Articular chondrocyte of knee joint (primary cell): Measurements from ENCODE around the gene GCNT3. TPM values are rescaled to one million over a fixed set of nuclear protein-coding genes. Genes with fewer than 3 reads are reported as not detected.

Experiments used
- small RNA-seq: library from RNA; depleted of rRNA; stranded (forward); fragments of <200 nt; gene quantifications from one replicate; pipeline ENCODE3, GENCODE V24; 2012
- total RNA-seq: library from RNA; depleted of rRNA; stranded (reverse); fragments of >200 nt; gene quantifications from 2 replicates; pipeline ENCODE4 v1.2.3, GENCODE V29; 2012

The GCNT3 gene, protein sequence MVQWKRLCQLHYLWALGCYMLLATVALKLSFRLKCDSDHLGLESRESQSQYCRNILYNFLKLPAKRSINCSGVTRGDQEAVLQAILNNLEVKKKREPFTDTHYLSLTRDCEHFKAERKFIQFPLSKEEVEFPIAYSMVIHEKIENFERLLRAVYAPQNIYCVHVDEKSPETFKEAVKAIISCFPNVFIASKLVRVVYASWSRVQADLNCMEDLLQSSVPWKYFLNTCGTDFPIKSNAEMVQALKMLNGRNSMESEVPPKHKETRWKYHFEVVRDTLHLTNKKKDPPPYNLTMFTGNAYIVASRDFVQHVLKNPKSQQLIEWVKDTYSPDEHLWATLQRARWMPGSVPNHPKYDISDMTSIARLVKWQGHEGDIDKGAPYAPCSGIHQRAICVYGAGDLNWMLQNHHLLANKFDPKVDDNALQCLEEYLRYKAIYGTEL
- total RNA-seq = 5.1 and 5.8 TPM in 2 replicates

DNA sequence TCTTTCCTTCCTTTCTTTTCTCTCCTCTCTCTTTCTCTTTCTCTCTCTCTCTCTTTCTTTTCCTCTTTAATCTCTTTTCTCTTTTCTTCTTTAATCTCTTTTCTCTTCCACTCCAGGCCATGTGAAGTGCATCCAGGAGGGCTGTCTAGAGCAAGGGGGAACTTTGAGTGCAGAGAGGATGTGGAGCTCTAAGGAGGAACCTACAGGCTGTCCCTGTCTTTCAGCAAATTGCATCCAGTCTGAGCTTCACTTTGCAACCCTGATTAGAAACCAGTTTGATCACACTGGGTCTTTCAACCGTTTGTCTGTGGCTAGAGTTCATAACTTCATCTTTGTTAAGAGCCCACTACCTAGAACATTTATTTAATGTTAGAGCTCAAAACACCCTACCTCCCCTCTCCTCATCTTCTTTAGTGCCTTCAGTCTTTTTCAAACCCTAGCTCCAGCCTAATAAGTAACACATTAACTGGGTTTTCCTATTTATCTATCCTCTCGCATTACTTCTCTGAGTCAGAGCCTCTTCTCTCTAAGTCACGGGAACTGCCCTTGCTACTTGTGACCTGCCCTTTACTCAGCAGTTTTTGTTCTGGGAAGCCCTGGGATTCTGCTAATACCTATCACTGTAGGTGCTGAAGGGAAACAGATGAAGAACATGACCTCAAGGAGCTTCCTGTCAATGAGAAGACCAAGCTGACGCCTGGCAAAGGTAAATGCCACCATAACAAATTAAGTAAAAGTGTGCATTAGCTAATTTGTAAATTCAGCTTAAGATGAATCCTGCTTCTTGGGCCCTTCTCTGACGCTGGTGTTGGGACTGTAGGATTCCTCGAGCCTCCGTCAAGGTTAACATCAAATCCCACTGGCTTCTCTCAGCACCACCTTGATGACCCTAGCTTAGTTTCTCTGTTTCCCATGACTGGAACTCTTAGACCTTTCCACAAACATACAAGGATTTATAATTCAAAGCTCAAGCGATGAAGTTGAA is at the start of gene GCNT3:
GCNT3 (plus strand) TSS at position 508 of the 985 bp plus-strand sequence. CDS start 6,456 bp downstream, outside the sequence.

DNA sequence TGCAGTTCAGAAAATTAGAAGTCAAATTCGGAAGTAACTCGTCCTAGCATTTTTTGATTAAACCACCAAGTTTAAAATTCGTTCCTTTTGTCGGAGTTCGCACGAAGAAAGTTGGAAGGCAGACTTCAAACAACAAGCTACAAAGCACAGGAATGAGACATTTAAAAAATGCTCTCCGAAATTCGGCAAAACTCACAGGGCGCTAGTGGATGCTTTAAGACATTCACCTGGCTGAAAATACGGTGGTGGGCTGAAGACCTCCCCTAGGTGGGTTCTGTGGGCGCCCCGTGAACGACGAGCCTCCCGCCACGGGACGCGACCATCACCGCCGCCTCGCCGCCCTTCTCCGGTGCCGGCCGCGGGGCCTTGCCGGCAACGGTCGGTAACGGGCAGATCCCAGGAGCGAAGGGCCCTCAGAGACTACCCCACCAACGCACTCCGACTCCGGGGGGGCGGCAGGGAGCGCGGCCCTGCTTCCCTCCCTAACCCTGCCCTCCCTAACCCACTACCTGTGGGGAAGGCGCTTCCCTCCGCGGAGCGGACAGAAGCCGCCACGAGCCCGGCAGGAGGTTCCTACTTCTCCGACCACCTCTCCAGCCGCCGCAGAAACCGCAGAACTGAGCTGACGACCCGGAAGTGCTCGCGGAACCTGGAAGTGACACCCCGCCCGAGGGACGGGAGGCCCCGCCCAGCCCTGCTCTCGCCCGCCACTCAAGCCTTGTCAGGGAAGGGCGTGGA is 45.5 kb downstream of the GCNT3 start, which contains the start of gene GTF2A2:
GTF2A2 (minus strand) TSS at position 619 of the 738 bp plus-strand sequence. CDS start 5,238 bp downstream, outside the sequence.

Small RNA genes within 50 kb of the gene (small RNA-seq; reads per million reads assigned to genes)
- gene RNA5SP396 = not detected

Other genes starting within 250 kb of the GCNT3 start
- 205 and 300 TPM in 2 replicates for gene MYO1E, start 238.9 kb upstream of the GCNT3 start, total RNA-seq
- gene FAM81A, start 173.6 kb upstream of the GCNT3 start, total RNA-seq = 0.91 and 1.4 TPM in 2 replicates
- gene GTF2A2, start 45.7 kb downstream of the GCNT3 start, total RNA-seq = 23.3 and 31.5 TPM in 2 replicates
- gene BNIP2, start 77.5 kb downstream of the GCNT3 start, total RNA-seq = 156 and 165 TPM in 2 replicates